AG04450 (cell line): ENCODE data around the gene CLEC9A. TPM values are rescaled to one million over a fixed set of nuclear protein-coding genes. Genes with fewer than 3 reads are reported as not detected.

ENCODE experiments used
- CTCF ChIA-PET: fragments of 300-600, 350-600 bp; formaldehyde crosslinking; extraction: SDS; loops from one replicate; lab custom pipeline; 2022; ENCODE audit warnings: antibody characterized with exemption, inconsistent platforms; lab: Charles Lee
- POLR2A ChIA-PET: fragments of 350-600 bp; formaldehyde crosslinking; extraction: SDS; loops from one replicate; lab custom pipeline; 2021; ENCODE audit warnings: antibody characterized with exemption, inconsistent platforms; lab: Yijun Ruan, JAX
- DNase-seq: peaks from one replicate; pipeline ENCODE4 v3.0.0-alpha.2; 2011; ENCODE audit warnings: low read depth, low spot score
- H3K27ac ChIP-seq: one replicate; pipeline ENCODE4 v1.5.1; 2012; ENCODE audit warnings: low read depth, low read length, control low read depth
- H3K27me3 ChIP-seq: one replicate; pipeline ENCODE4 v1.6.0; 2012; ENCODE audit warnings: low read length; ENCODE audit not compliant: control insufficient read depth, insufficient read depth
- H3K4me3 ChIP-seq: 2 replicates; pipeline ENCODE4 v1.5.1; 2011; ENCODE audit warnings: mild to moderate bottlenecking, low read depth, low read length, control low read depth
- H3K9me3 ChIP-seq: 2 replicates; pipeline ENCODE4 v1.5.1; 2012; ENCODE audit warnings: low read length; ENCODE audit not compliant: control insufficient read depth, insufficient read depth
- CTCF ChIP-seq: IDR thresholded peaks from 2 replicates; pipeline ENCODE4 v1.5.1; 2011; ENCODE audit warnings: low read depth, low read length, control low read depth, inconsistent platforms
- polyA plus RNA-seq: library from polyadenylated mRNA; depleted of rRNA; stranded (reverse); fragments of >200 nt; gene quantifications from 2 replicates; pipeline ENCODE4 v1.2.3, GENCODE V29; 2011

The CLEC9A gene
- polyA plus RNA-seq, 1 experiment: not detected

- H3K27me3 ChIP-seq: peaks cover 4% of the 10 kb centered on the region
- no peak for TF ChIP-seq CTCF
- CTCF ChIA-PET: interaction anchor here (1.6 kb wide), 1 partner anchor 347 kb away, joined by 6 read pairs; no protein-coding TSS in a partner anchor
- DNase-seq: no peak
- no peak overlapping the region for H3K27ac ChIP-seq
- H3K9me3 ChIP-seq: no peaks in the 10 kb centered on the region
- H3K4me3 ChIP-seq: no peak overlapping the region
- POLR2A ChIA-PET: no interaction called here
These were observed 67.0 kb downstream of the CLEC9A start for GRCh38 chr12:10097521-10097920.

- H3K9me3 ChIP-seq: no peaks in the 10 kb centered on the region
- H3K27ac ChIP-seq: no peak within 1 kb of the TSS
- ChIA-PET CTCF (interaction anchor here (0.6 to 0.7 kb wide), 2 partner anchors 64 to 137 kb away, joined by 3 read pairs; no protein-coding TSS in a partner anchor), POLR2A (no interaction called here)
- no peak for TF ChIP-seq CTCF
- H3K27me3 ChIP-seq: peaks cover 4% of the 10 kb centered on the region
- H3K4me3 ChIP-seq: no peak within 1 kb of the TSS
- no peak for DNase-seq
These were observed 68.3 kb downstream of the CLEC9A start, which contains the start of gene CLEC1A for GRCh38 chr12:10098791-10099190. CLEC1A (minus strand) TSS chr12:10098985; CDS start chr12:10098922, 63 bp downstream.

- no peak overlapping the region for H3K4me3 ChIP-seq
- no peaks in the 10 kb centered on the region for H3K9me3 ChIP-seq
- no peaks in the 10 kb centered on the region for H3K27me3 ChIP-seq
- TF ChIP-seq CTCF: no peak
- CTCF ChIA-PET: no interaction called here
- POLR2A ChIA-PET: no interaction called here
- no peak overlapping the region for H3K27ac ChIP-seq
- DNase-seq: no peak
These were observed 70.6 kb downstream of the CLEC9A start for GRCh38 chr12:10101042-10101579.

- no peak overlapping the region for H3K27ac ChIP-seq
- no peaks in the 10 kb centered on the region for H3K27me3 ChIP-seq
- TF ChIP-seq CTCF: no peak
- no peak for DNase-seq
- CTCF ChIA-PET: no interaction called here
- no peak overlapping the region for H3K4me3 ChIP-seq
- H3K9me3 ChIP-seq: no peaks in the 10 kb centered on the region
- POLR2A ChIA-PET: no interaction called here
These were observed 71.3 kb downstream of the CLEC9A start for GRCh38 chr12:10101648-10102220.

GRCh38 chr12:10102322-10102721 is 71.8 kb downstream of the CLEC9A start:
- no peak for DNase-seq
- CTCF ChIA-PET: no interaction called here
- Histone ChIP-seq H3K27me3 (no peaks in the 10 kb centered on the region), H3K27ac (no peak overlapping the region), H3K4me3 (no peak overlapping the region), H3K9me3 (no peaks in the 10 kb centered on the region)
- POLR2A ChIA-PET: no interaction called here
- no peak for TF ChIP-seq CTCF
